ENCODE measurements around the gene HS3ST6.

DNA sequence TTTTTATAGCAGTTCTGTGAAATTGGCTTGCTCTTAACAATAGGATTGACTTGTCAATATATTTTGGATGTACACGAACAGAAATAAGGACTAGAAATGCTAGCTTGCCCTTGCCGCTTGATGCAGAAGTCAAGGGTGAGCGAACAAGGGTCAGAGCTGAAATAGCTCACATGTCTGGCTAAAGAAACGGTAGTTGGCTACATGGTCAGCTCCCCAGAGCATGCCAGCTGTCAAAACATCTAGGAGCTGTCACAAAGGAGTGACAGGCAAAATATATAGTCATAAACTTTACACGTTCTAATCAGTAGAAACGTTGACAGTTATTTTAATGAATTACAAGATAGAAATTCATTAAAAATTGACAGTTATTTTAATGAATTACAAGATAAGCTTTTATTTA lies 43.4 kb downstream of the HS3ST6 start:
- no peak for TF ChIP-seq MYC (IDR thresholded peaks at IDR 0.05; ENCODE audit: low read depth, low read length)
- no peak for TF ChIP-seq POLR2AphosphoS5 (IDR thresholded peaks at IDR 0.05; ENCODE audit: insufficient read depth, low read depth, low read length)
- TF ChIP-seq GATA2 (IDR thresholded peaks at IDR 0.05; ENCODE audit: insufficient read depth, insufficient read length, low read depth, low read length): no peak
- TF ChIP-seq, protein P1, sequence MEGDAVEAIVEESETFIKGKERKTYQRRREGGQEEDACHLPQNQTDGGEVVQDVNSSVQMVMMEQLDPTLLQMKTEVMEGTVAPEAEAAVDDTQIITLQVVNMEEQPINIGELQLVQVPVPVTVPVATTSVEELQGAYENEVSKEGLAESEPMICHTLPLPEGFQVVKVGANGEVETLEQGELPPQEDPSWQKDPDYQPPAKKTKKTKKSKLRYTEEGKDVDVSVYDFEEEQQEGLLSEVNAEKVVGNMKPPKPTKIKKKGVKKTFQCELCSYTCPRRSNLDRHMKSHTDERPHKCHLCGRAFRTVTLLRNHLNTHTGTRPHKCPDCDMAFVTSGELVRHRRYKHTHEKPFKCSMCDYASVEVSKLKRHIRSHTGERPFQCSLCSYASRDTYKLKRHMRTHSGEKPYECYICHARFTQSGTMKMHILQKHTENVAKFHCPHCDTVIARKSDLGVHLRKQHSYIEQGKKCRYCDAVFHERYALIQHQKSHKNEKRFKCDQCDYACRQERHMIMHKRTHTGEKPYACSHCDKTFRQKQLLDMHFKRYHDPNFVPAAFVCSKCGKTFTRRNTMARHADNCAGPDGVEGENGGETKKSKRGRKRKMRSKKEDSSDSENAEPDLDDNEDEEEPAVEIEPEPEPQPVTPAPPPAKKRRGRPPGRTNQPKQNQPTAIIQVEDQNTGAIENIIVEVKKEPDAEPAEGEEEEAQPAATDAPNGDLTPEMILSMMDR (IDR thresholded peaks at IDR 0.05; ENCODE audit: extremely low read depth in 1 of 2, insufficient read depth in 1 of 2, low read depth in 1 of 2, low read length in 2 of 2): no peak
- TF ChIP-seq MAX (IDR thresholded peaks at IDR 0.05; ENCODE audit: insufficient read depth, insufficient read length): no peak
- no peak for TF ChIP-seq EZH2 (IDR thresholded peaks at IDR 0.05; ENCODE audit: borderline replicate concordance, low read depth, low read length, severe bottlenecking)
